Loucy (cell line): Measurements from ENCODE around the gene ROBO2.

Experiments
- H2AFZ ChIP-seq: fragments of 200-600 bp; sonication (generic); 2 replicates; pipeline ENCODE4 v1.6.0; 2016; ENCODE audit warnings: antibody characterized with exemption, mild to moderate bottlenecking, low read length, moderate library complexity
- H3F3A ChIP-seq: fragments of 200-600 bp; 2 replicates; pipeline ENCODE4 v1.6.0; 2016; ENCODE audit warnings: antibody characterized with exemption, low read depth, mild to moderate bottlenecking
- H3K27me3 ChIP-seq: fragments of 200-600 bp; sonication (generic); 2 replicates; pipeline ENCODE4 v1.6.1; 2014; ENCODE audit warnings: low read length, mild to moderate bottlenecking; ENCODE audit not compliant: insufficient read depth, poor library complexity, severe bottlenecking
- H3K36me3 ChIP-seq: fragments of 200-600 bp; sonication (generic); 2 replicates; pipeline ENCODE4 v1.6.1; 2016; ENCODE audit warnings: low read length; ENCODE audit not compliant: insufficient read depth
- H3K4me1 ChIP-seq: fragments of 200-600 bp; sonication (generic); 2 replicates; pipeline ENCODE4 v1.5.1; 2014; ENCODE audit warnings: low read length, mild to moderate bottlenecking; ENCODE audit not compliant: insufficient read depth, poor library complexity, severe bottlenecking
- H3K4me2 ChIP-seq: fragments of 200-600 bp; sonication (generic); 2 replicates; pipeline ENCODE4 v1.6.0; 2014; ENCODE audit warnings: antibody characterized with exemption, low read length, low read depth, mild to moderate bottlenecking; ENCODE audit not compliant: poor library complexity, severe bottlenecking
- H3K4me3 ChIP-seq: fragments of 200-600 bp; sonication (generic); 2 replicates; pipeline ENCODE4 v1.5.1; 2014; ENCODE audit warnings: low read length, mild to moderate bottlenecking, mixed read lengths; ENCODE audit not compliant: poor library complexity, severe bottlenecking
- H3K79me2 ChIP-seq: fragments of 200-600 bp; sonication (generic); 2 replicates; pipeline ENCODE4 v1.6.1; 2014; ENCODE audit warnings: low read length; ENCODE audit not compliant: insufficient read depth
- H3K9ac ChIP-seq: fragments of 200-600 bp; sonication (generic); 2 replicates; pipeline ENCODE4 v1.6.0; 2014; ENCODE audit warnings: mild to moderate bottlenecking, low read depth, low read length, moderate library complexity; ENCODE audit not compliant: poor library complexity, severe bottlenecking
- H3K9me2 ChIP-seq: fragments of 200-600 bp; sonication (generic); replicated peaks from 2 replicates; pipeline ENCODE4 v1.6.1; 2016; ENCODE audit warnings: low read depth, low read length, mixed read lengths
- H3K9me3 ChIP-seq: fragments of 200-600 bp; sonication (generic); 2 replicates; pipeline ENCODE4 v1.6.1; 2014; ENCODE audit warnings: mild to moderate bottlenecking, antibody characterized with exemption, low read length, low read depth; ENCODE audit not compliant: insufficient read depth
- H4K20me1 ChIP-seq: fragments of 200-600 bp; sonication (generic); 2 replicates; pipeline ENCODE4 v1.6.0; 2014; ENCODE audit warnings: antibody characterized with exemption, low read length, mild to moderate bottlenecking; ENCODE audit not compliant: insufficient read depth, poor library complexity, severe bottlenecking
- CTCF ChIP-seq: fragments of 200-600 bp; sonication (generic); conservative IDR thresholded peaks from 2 replicates; pipeline ENCODE4 v1.5.1; 2014; ENCODE audit warnings: mild to moderate bottlenecking, antibody characterized with exemption, low read length
- EZH2phosphoT487 ChIP-seq: fragments of 200-600 bp; IDR thresholded peaks from 2 replicates; pipeline ENCODE4 v1.6.1; 2018; ENCODE audit warnings: antibody characterized with exemption, mild to moderate bottlenecking, moderate library complexity, borderline replicate concordance

Gene ROBO2

GRCh38 chr3:77096145-77096544 lies 56.2 kb downstream of the ROBO2 start:
- Histone ChIP-seq H4K20me1 (no peaks in the 10 kb centered on the region), H3K4me1 (no peaks in the 10 kb centered on the region), H3K36me3 (no peaks in the 10 kb centered on the region), H3K4me3 (no peak overlapping the region), H3K9me3 (no peaks in the 10 kb centered on the region), H2AFZ (no peak overlapping the region), H3K4me2 (no peak overlapping the region), H3K79me2 (no peaks in the 10 kb centered on the region), H3K9me2 (no peaks in the 10 kb centered on the region), H3F3A (no peaks in the 10 kb centered on the region), H3K9ac (no peak overlapping the region), H3K27me3 (no peaks in the 10 kb centered on the region)
- TF ChIP-seq EZH2phosphoT487 (no peak), CTCF (no peak)

GRCh38 chr3:77096966-77097890 lies 57.3 kb downstream of the ROBO2 start:
- no peak overlapping the region for H2AFZ ChIP-seq
- no peaks in the 10 kb centered on the region for H3F3A ChIP-seq
- no peak for TF ChIP-seq CTCF
- TF ChIP-seq EZH2phosphoT487 = no peak
- H3K9me2 ChIP-seq = no peaks in the 10 kb centered on the region
- H3K9me3 ChIP-seq = no peaks in the 10 kb centered on the region
- H4K20me1 ChIP-seq = no peaks in the 10 kb centered on the region
- H3K4me3 ChIP-seq = peak overlapping the region; percentile 19
- H3K27me3 ChIP-seq = no peaks in the 10 kb centered on the region
- no peaks in the 10 kb centered on the region for H3K36me3 ChIP-seq
- no peaks in the 10 kb centered on the region for H3K79me2 ChIP-seq
- no peak overlapping the region for H3K9ac ChIP-seq
- no peaks in the 10 kb centered on the region for H3K4me1 ChIP-seq
- peak overlapping the region; percentile 32 for H3K4me2 ChIP-seq

- TF ChIP-seq EZH2phosphoT487 (no peak), CTCF (no peak)
- H3K4me1 ChIP-seq = no peaks in the 10 kb centered on the region
- no peaks in the 10 kb centered on the region for H3F3A ChIP-seq
- H3K79me2 ChIP-seq = no peaks in the 10 kb centered on the region
- H3K4me2 ChIP-seq = no peak overlapping the region
- no peaks in the 10 kb centered on the region for H3K27me3 ChIP-seq
- no peaks in the 10 kb centered on the region for H3K9me2 ChIP-seq
- no peak overlapping the region for H2AFZ ChIP-seq
- H3K9ac ChIP-seq = no peak overlapping the region
- H3K4me3 ChIP-seq = no peak overlapping the region
- H3K36me3 ChIP-seq = no peaks in the 10 kb centered on the region
- H3K9me3 ChIP-seq = no peaks in the 10 kb centered on the region
- H4K20me1 ChIP-seq = no peaks in the 10 kb centered on the region
These were observed 63.3 kb downstream of the ROBO2 start for GRCh38 chr3:77102951-77103769.
